Chondrocyte (in vitro differentiated cells): ENCODE measurements around the gene PGD. TPM values are rescaled to one million over a fixed set of nuclear protein-coding genes. Genes with fewer than 3 reads are reported as not detected.
A peak's percentile ranks its signal among the peaks of the same experiment; 100 is the strongest.
"Not testable (repeated sequence)": the region's sequence is repeated elsewhere in the genome, so short reads cannot be mapped to it uniquely, and the experiment has no call there.

Source experiments
- DNase-seq: peaks from one replicate; pipeline ENCODE4 v3.0.0; 2021; ENCODE audit warnings: mixed read lengths, low spot score
- H3K27ac Mint-ChIP-seq: one replicate; pipeline ENCODE4 v1.8.0; 2021; ENCODE audit warnings: mild to moderate bottlenecking, moderate library complexity, mixed read lengths; ENCODE audit not compliant: unreplicated experiment
- H3K27me3 Mint-ChIP-seq: 2 replicates; pipeline ENCODE4 v1.8.0; 2021; ENCODE audit warnings: low read depth, mixed read lengths
- H3K36me3 Mint-ChIP-seq: 2 replicates; pipeline ENCODE4 v1.8.0; 2021; ENCODE audit warnings: low read depth, mixed read lengths
- H3K4me1 Mint-ChIP-seq: 2 replicates; pipeline ENCODE4 v1.8.0; 2021; ENCODE audit warnings: low read depth, mild to moderate bottlenecking, mixed read lengths
- H3K4me3 Mint-ChIP-seq: one replicate; pipeline ENCODE4 v1.8.0; 2021; ENCODE audit warnings: mild to moderate bottlenecking, moderate library complexity, mixed read lengths; ENCODE audit not compliant: unreplicated experiment
- H3K9me3 Mint-ChIP-seq: 2 replicates; pipeline ENCODE4 v1.8.0; 2021; ENCODE audit warnings: low read depth, mixed read lengths
- total RNA-seq: library from RNA; stranded (reverse); gene quantifications from 3 replicates; pipeline ENCODE4 v1.2.1, GENCODE V29; 2021
- TF ChIP-seq, protein P1 (sequence below): fragments of 200-600 bp; sonication (generic); IDR thresholded peaks from 2 replicates; pipeline ENCODE4 v1.5.0; 2021; ENCODE audit warnings: antibody characterized with exemption, mild to moderate bottlenecking, moderate library complexity

The PGD gene
- total RNA-seq, 1 donor from 2014 or later = 114 TPM

DNA sequence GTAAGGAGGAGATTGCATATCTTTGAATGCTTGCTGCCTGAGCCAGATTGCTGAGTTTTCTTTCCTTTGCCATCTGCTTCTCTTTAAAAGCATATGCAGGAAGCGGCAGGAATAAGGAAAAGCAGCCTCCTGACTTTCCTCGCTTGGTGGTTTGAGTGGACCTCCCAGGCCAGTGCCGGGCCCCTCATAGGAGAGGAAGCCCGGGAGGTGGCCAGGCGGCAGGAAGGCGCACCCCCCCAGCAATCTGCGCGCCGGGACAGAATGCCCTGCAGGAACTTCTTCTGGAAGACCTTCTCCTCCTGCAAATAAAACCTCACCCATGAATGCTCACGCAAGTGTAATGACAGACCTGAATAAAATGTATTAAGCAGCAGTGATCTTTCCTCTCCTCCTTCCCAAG lies 52.4 kb downstream of the PGD start:
- H3K27me3 Mint-ChIP-seq = no peaks in the 10 kb centered on the region
- no peak for DNase-seq
- peak overlapping the region; percentile 10 for H3K4me3 Mint-ChIP-seq
- no peak overlapping the region for H3K27ac Mint-ChIP-seq
- no peaks in the 10 kb centered on the region for H3K36me3 Mint-ChIP-seq
- H3K4me1 Mint-ChIP-seq = peaks cover 18% of the 10 kb centered on the region
- TF ChIP-seq, protein P1, sequence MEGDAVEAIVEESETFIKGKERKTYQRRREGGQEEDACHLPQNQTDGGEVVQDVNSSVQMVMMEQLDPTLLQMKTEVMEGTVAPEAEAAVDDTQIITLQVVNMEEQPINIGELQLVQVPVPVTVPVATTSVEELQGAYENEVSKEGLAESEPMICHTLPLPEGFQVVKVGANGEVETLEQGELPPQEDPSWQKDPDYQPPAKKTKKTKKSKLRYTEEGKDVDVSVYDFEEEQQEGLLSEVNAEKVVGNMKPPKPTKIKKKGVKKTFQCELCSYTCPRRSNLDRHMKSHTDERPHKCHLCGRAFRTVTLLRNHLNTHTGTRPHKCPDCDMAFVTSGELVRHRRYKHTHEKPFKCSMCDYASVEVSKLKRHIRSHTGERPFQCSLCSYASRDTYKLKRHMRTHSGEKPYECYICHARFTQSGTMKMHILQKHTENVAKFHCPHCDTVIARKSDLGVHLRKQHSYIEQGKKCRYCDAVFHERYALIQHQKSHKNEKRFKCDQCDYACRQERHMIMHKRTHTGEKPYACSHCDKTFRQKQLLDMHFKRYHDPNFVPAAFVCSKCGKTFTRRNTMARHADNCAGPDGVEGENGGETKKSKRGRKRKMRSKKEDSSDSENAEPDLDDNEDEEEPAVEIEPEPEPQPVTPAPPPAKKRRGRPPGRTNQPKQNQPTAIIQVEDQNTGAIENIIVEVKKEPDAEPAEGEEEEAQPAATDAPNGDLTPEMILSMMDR = no peak
- no peaks in the 10 kb centered on the region for H3K9me3 Mint-ChIP-seq

GRCh38 chr1:10456048-10456447 lies 57.2 kb downstream of the PGD start:
- Mint-ChIP-seq H3K9me3 (no peaks in the 10 kb centered on the region), H3K27ac (peak overlapping the region; percentile 41), H3K4me1 (peaks cover 25% of the 10 kb centered on the region), H3K36me3 (no peaks in the 10 kb centered on the region), H3K4me3 (no peak overlapping the region), H3K27me3 (no peaks in the 10 kb centered on the region)
- DNase-seq = no peak
- TF ChIP-seq, protein P1 = no peak

DNA sequence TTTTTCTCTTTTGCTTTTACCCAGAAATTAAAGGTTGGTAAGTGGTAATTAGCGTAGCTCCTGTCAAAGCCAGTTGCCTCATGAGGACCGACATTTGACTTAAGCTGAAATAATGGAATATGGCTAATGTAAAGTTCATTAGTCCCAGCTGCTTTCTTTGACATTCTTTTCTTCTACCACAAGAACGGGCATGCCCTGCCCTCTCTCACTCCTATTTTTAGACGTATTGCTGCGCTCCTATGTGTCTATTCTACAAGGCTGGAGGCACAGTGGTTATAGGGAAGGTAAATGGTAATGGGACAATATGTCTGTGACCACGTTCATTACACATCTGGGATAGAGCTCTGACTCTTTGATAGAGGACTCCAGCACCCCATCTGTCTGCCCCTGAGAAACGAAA lies 57.8 kb downstream of the PGD start:
- Mint-ChIP-seq H3K4me1 (peaks cover 19% of the 10 kb centered on the region), H3K9me3 (no peaks in the 10 kb centered on the region), H3K27me3 (no peaks in the 10 kb centered on the region), H3K4me3 (no peak overlapping the region), H3K27ac (no peak overlapping the region), H3K36me3 (peaks cover 2% of the 10 kb centered on the region)
- DNase-seq = no peak
- TF ChIP-seq, protein P1 = no peak

GRCh38 chr1:10457462-10457861 lies 58.6 kb downstream of the PGD start:
- not testable (repeated sequence) for H3K27me3 Mint-ChIP-seq, H3K27ac Mint-ChIP-seq, DNase-seq, H3K9me3 Mint-ChIP-seq, H3K36me3 Mint-ChIP-seq, H3K4me3 Mint-ChIP-seq
- peaks cover 15% of the 10 kb centered on the region for H3K4me1 Mint-ChIP-seq

DNA sequence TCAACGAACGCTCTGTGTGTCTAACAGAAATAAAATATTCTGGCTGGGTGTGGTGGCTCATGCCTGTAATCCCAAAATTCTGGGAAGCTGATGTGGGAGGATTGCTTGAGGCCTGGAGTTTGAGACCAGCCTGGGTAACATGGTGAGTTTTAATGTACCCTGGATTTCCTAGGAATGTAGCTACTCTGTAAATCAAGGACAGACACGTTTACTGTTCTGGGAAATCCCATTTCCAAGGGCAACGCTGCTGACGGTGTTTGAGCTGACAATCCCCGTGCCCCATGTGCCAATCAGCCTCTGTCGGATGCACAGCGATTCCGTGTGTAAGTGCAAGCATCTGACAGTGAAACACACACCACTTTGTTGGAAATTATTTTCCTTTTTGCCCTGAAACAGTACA lies 59.0 kb downstream of the PGD start:
- TF ChIP-seq, protein P1 = no peak
- Mint-ChIP-seq H3K36me3 (peaks cover 5% of the 10 kb centered on the region), H3K9me3 (no peaks in the 10 kb centered on the region), H3K27ac (no peak overlapping the region), H3K4me1 (peaks cover 15% of the 10 kb centered on the region), H3K4me3 (no peak overlapping the region), H3K27me3 (no peaks in the 10 kb centered on the region)
- peak; percentile 26 for DNase-seq

DNA sequence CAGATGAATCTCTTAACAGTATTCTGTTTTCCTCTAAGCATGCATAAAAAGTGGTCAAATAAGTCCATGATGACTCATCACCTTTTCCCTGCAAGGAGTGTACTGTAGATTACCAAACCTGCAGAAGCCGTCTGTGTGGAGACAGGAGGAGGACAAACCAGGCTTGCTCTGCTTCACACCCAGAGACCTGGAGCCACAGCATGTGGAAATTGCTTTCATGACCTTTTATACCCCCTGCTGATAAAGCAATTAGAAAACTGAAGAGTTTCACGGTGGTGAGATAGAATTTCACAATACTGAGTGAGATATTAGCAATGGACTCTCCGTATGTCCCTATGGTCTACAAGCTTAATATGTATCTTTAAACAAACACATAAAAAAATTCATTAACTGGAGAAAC lies 60.3 kb downstream of the PGD start:
- TF ChIP-seq, protein P1 = no peak
- H3K9me3 Mint-ChIP-seq = no peaks in the 10 kb centered on the region
- peaks cover 15% of the 10 kb centered on the region for H3K36me3 Mint-ChIP-seq
- peaks cover 15% of the 10 kb centered on the region for H3K4me1 Mint-ChIP-seq
- no peak for DNase-seq
- H3K27me3 Mint-ChIP-seq = no peaks in the 10 kb centered on the region
- H3K4me3 Mint-ChIP-seq = no peak overlapping the region
- H3K27ac Mint-ChIP-seq = peak overlapping the region; percentile 73
